IPS-15b (cell line): ENCODE results near the gene CXXC4.

Source experiments
- H3K27me3 ChIP-seq: one replicate; pipeline ENCODE4 v1.6.1; 2013; ENCODE audit warnings: low read length; ENCODE audit not compliant: control insufficient read depth, insufficient read depth
- H3K36me3 ChIP-seq: one replicate; pipeline ENCODE4 v1.6.1; 2013; ENCODE audit warnings: low read length; ENCODE audit not compliant: control insufficient read depth, insufficient read depth
- H3K4me1 ChIP-seq: one replicate; pipeline ENCODE4 v1.6.1; 2013; ENCODE audit warnings: mild to moderate bottlenecking, low read length; ENCODE audit not compliant: control insufficient read depth, insufficient read depth
- H3K4me3 ChIP-seq: one replicate; pipeline ENCODE4 v1.5.1; 2013; ENCODE audit warnings: low read depth, low read length
- H3K9ac ChIP-seq: one replicate; pipeline ENCODE4 v1.6.1; 2013; ENCODE audit warnings: low read depth, mild to moderate bottlenecking, low read length
- H3K9me3 ChIP-seq: one replicate; pipeline ENCODE4 v1.6.1; 2013; ENCODE audit warnings: mild to moderate bottlenecking, low read length; ENCODE audit not compliant: control insufficient read depth, insufficient read depth

Gene CXXC4

GRCh38 chr4:104486716-104487504, 7.8 kb downstream of the CXXC4 start:
- Histone ChIP-seq H3K36me3 (no peaks in the 10 kb centered on the region), H3K4me1 (peaks cover 10% of the 10 kb centered on the region), H3K27me3 (peaks cover 16% of the 10 kb centered on the region), H3K4me3 (no peak overlapping the region), H3K9me3 (no peaks in the 10 kb centered on the region), H3K9ac (no peak overlapping the region)

GRCh38 chr4:104475652-104476051, 19.0 kb downstream of the CXXC4 start:
- no peak overlapping the region for H3K9ac ChIP-seq
- peaks cover 2% of the 10 kb centered on the region for H3K4me1 ChIP-seq
- H3K9me3 ChIP-seq: no peaks in the 10 kb centered on the region
- H3K36me3 ChIP-seq: no peaks in the 10 kb centered on the region
- no peaks in the 10 kb centered on the region for H3K27me3 ChIP-seq
- H3K4me3 ChIP-seq: no peak overlapping the region

DNA sequence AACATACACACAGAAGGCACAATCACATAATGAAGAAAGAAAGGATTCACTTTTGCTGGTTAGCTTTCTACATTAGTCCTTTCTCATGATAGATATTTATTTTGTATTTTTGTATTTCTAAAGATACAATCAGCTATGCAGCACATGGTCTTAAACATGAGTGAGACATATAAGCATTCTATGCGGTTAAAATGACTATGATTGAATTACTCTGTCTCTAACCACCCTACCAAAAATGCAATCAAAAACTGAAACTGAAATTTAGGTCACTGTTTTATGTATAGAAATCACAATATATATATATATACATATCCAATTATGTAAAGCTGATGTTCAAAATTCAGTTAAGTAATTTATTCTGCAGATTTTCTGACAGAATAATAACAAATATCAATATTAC, 21.9 kb downstream of the CXXC4 start:
- no peaks in the 10 kb centered on the region for H3K9me3 ChIP-seq
- H3K4me3 ChIP-seq: no peak overlapping the region
- no peak overlapping the region for H3K9ac ChIP-seq
- peaks cover 2% of the 10 kb centered on the region for H3K4me1 ChIP-seq
- H3K36me3 ChIP-seq: no peaks in the 10 kb centered on the region
- H3K27me3 ChIP-seq: no peaks in the 10 kb centered on the region

- H3K9ac ChIP-seq: no peak overlapping the region
- peaks cover 2% of the 10 kb centered on the region for H3K4me1 ChIP-seq
- no peaks in the 10 kb centered on the region for H3K36me3 ChIP-seq
- no peaks in the 10 kb centered on the region for H3K9me3 ChIP-seq
- no peaks in the 10 kb centered on the region for H3K27me3 ChIP-seq
- no peak overlapping the region for H3K4me3 ChIP-seq
These were observed 23.9 kb downstream of the CXXC4 start for GRCh38 chr4:104470770-104471169.

GRCh38 chr4:104469794-104470193, 24.9 kb downstream of the CXXC4 start:
- no peaks in the 10 kb centered on the region for H3K9me3 ChIP-seq
- peaks cover 2% of the 10 kb centered on the region for H3K4me1 ChIP-seq
- H3K36me3 ChIP-seq: no peaks in the 10 kb centered on the region

DNA sequence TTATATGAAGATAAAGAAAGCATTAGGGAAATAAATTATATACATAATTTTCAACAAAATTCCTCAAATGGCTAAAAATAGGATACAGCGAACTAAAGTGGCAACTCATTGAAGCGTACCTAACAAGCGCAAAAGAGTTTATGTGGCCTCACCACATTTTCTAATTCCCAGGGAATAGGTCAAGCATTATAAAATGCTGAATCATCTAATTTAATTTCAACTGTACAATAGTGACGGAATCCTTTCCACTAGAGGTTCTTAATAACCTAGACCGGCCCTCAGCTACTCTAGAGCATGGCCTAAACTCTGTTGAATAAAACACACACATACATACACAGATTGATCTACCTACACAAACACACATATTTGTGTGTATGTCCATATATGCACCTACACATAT, 29.1 kb downstream of the CXXC4 start:
- no peaks in the 10 kb centered on the region for H3K4me1 ChIP-seq
- no peak overlapping the region for H3K4me3 ChIP-seq
- H3K9ac ChIP-seq: no peak overlapping the region
- no peaks in the 10 kb centered on the region for H3K36me3 ChIP-seq
- no peaks in the 10 kb centered on the region for H3K27me3 ChIP-seq
- no peaks in the 10 kb centered on the region for H3K9me3 ChIP-seq

More at GRCh38 chr4:104469794-104470193, 24.9 kb downstream of the CXXC4 start:
- no peak overlapping the region for H3K4me3 ChIP-seq
- no peak overlapping the region for H3K9ac ChIP-seq
- no peaks in the 10 kb centered on the region for H3K27me3 ChIP-seq

DNA sequence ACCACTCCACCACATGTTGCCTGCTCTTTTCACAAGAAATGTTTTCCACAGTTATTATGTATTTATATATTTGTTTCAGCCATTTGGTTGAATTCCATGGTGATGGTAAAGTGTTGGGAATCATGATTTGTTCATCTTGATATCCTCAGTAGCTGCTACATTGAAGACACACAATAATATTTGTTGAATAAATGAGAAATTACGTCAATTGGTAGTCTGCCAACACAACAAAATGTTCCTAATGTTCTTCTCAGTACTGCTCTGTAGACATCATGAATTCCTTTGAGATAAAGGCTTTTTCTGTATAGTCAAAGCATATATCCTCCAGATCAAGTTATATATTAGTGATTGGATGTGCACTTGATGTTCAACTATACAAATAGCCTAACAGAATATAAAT, 29.5 kb downstream of the CXXC4 start:
- H3K4me1 ChIP-seq: no peaks in the 10 kb centered on the region
- H3K36me3 ChIP-seq: no peaks in the 10 kb centered on the region
- H3K9ac ChIP-seq: no peak overlapping the region
- H3K9me3 ChIP-seq: no peaks in the 10 kb centered on the region
- H3K4me3 ChIP-seq: no peak overlapping the region
- H3K27me3 ChIP-seq: no peaks in the 10 kb centered on the region

GRCh38 chr4:104462641-104463040, 32.1 kb downstream of the CXXC4 start:
- Histone ChIP-seq H3K27me3 (no peaks in the 10 kb centered on the region), H3K4me1 (no peaks in the 10 kb centered on the region), H3K9me3 (no peaks in the 10 kb centered on the region), H3K4me3 (no peak overlapping the region), H3K9ac (no peak overlapping the region), H3K36me3 (no peaks in the 10 kb centered on the region)

DNA sequence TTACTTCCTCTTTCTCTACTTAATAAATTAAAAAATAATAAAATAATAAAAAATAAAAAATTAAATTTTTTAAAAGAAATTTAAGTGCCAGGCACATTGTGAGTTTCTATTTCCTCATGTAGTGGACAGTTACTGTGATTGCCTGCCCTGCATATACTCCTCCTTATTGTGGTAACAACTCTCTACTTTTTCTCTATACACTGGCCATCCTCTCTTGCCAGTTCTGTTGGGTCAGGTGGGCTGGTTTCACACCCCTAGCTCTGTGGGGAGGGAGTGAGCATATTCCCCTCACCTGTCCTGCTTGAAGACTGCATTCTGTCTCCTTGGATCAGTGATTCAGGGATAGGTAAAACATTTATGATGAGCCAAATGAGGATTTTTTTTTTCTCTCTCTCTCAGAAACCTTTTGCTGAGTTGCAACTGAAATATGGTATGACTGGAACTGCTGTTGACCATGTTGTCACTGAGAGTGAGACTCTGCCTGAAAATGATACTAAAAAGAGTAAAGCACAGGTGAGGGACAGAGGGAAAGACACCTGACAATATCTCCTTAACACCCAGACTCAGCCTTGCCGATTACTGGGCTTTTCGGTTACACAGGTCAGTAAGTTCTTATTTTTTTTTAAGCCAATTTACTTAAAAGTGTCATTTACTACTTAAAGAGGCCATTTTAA, 37.2 kb downstream of the CXXC4 start:
- Histone ChIP-seq H3K27me3 (no peaks in the 10 kb centered on the region), H3K9ac (no peak overlapping the region), H3K36me3 (no peaks in the 10 kb centered on the region), H3K4me1 (no peaks in the 10 kb centered on the region), H3K4me3 (no peak overlapping the region), H3K9me3 (no peaks in the 10 kb centered on the region)

DNA sequence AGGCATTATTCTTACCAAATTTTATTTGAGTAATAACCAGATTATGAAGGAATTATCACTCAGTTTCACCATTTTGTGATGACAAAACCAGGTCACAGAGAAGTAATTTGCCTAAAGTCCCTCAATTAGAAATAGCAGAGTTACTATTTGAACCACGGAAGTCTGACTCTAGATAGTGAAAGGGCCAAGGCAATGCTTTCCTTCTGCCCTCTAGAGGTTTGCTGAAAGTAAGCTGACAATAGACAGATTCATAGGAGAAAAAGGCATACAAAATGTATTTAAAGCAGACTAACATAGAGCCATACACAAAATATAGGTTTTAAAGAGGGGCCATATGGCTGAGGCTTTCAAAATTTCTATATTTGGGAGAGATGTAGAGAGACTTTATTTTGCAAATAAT, 43.1 kb downstream of the CXXC4 start:
- no peaks in the 10 kb centered on the region for H3K9me3 ChIP-seq
- no peak overlapping the region for H3K4me3 ChIP-seq
- no peaks in the 10 kb centered on the region for H3K27me3 ChIP-seq
- no peak overlapping the region for H3K9ac ChIP-seq
- H3K4me1 ChIP-seq: peaks cover 7% of the 10 kb centered on the region
- H3K36me3 ChIP-seq: no peaks in the 10 kb centered on the region

DNA sequence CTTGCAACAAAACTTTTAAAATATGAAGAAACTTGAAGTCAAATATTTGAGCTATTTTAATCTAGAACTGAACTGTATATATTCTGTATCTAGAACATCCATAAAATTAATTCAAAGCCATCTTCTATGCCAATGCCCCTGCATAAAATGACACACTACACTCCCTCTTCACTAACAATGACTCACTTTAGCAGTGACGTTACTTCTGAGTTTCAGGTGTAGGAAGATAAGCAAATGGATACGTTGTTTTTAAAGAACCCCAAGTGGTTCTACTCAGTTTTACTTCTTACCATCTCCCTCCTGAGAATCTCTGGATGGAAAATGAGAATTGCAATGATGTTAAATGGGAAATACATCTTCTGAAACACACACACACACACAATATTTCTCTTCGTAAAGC, 45.2 kb downstream of the CXXC4 start:
- Histone ChIP-seq H3K36me3 (no peaks in the 10 kb centered on the region), H3K4me3 (no peak overlapping the region), H3K9ac (no peak overlapping the region), H3K9me3 (no peaks in the 10 kb centered on the region), H3K27me3 (no peaks in the 10 kb centered on the region), H3K4me1 (peaks cover 7% of the 10 kb centered on the region)

DNA sequence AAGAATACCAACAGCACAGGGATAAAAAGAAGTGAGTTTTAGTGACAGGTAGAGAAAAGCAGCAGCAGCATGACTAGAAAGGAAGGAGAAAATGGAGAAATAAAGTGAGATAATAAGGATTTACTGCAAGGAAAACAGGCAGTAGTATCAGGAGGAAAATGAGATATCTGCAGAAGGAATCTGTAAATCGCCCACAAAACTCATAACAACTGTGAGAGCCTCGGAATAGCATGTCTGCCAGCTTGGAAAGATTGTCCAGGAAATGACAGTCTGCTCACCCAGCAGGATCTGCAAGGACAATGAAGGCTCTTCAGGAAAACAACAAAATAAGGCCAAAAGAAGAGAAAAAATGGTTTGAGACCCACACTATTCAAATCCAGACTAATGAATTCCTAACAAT, 47.4 kb downstream of the CXXC4 start:
- Histone ChIP-seq H3K9me3 (no peaks in the 10 kb centered on the region), H3K27me3 (no peaks in the 10 kb centered on the region), H3K4me1 (peaks cover 7% of the 10 kb centered on the region), H3K4me3 (no peak overlapping the region), H3K36me3 (no peaks in the 10 kb centered on the region), H3K9ac (no peak overlapping the region)
